Progenitor cell of endocrine pancreas (in vitro differentiated cells): Measurements from ENCODE around the gene UBXN11. TPM values are rescaled to one million over a fixed set of nuclear protein-coding genes. Genes with fewer than 3 reads are reported as not detected.
A peak's percentile ranks its signal among the peaks of the same experiment; 100 is the strongest.

Experiments
- DNase-seq: peaks from one replicate; pipeline ENCODE4 v3.0.0; 2021; ENCODE audit warnings: low spot score; ENCODE audit not compliant: unreplicated experiment
- H3K27ac Mint-ChIP-seq: 2 replicates; pipeline ENCODE4 v1.8.0; 2021; ENCODE audit warnings: mild to moderate bottlenecking, moderate library complexity, mixed read lengths
- H3K27me3 Mint-ChIP-seq: 2 replicates; pipeline ENCODE4 v1.8.0; 2021; ENCODE audit warnings: mixed read lengths
- H3K36me3 Mint-ChIP-seq: 2 replicates; pipeline ENCODE4 v1.8.0; 2022; ENCODE audit warnings: mixed read lengths; ENCODE audit not compliant: insufficient read depth
- H3K4me1 Mint-ChIP-seq: 2 replicates; pipeline ENCODE4 v1.8.0; 2021; ENCODE audit warnings: low read depth, mixed read lengths
- H3K4me3 Mint-ChIP-seq: 2 replicates; pipeline ENCODE4 v1.8.0; 2021; ENCODE audit warnings: low read depth, mild to moderate bottlenecking, moderate library complexity, mixed read lengths
- H3K9me3 Mint-ChIP-seq: 2 replicates; pipeline ENCODE4 v1.8.0; 2021; ENCODE audit warnings: low read depth, mixed read lengths
- total RNA-seq: library from RNA; stranded (reverse); gene quantifications from 2 replicates; pipeline ENCODE4 v1.2.1, GENCODE V29; 2021
- TF ChIP-seq, protein P1 (sequence below): fragments of 200-600 bp; sonication (generic); IDR thresholded peaks from one replicate; pipeline ENCODE4 v1.5.0; 2021; ENCODE audit warnings: antibody characterized with exemption, mild to moderate bottlenecking; ENCODE audit not compliant: unreplicated experiment

UBXN11 gene
- total RNA-seq, 1 donor from 2014 or later = 48.9 TPM

DNA sequence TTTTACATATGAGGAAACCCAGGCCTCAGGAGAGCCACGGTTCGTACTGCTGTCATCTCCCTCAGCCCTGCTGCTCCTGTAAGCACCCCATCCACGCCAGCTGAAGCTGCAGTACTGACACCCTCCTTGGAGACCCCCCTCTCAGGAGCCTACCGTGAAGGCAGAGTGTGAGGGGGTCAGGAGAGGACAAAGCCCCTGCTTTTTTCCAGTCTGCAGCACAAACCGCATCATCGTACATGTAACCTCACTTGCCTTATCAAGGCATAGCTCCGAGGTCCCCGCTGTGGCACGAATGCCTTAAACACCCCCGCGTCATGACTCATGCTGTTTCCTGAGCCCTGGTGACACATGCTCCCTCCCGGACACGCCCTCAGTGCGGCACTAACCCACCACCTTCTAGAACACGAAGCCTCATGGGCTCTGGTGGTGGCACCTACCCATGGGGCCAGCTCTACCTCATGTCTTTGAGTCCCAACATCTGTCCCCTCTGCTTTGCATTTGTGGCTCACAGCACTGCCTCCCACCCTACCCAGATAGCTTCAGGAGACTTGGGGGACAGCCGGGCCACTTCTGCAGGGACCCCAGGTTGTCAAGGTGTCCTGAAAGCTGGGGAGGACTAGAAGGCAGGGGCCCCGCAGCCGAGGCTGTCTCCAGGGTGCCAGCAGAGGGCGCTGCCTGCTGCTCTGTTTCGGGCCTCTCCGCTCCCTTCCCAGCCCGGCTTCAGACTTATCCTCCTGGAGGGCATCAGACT is 21.7 kb downstream of the UBXN11 start:
- peak; percentile 47 for DNase-seq
- H3K9me3 Mint-ChIP-seq = no peaks in the 10 kb centered on the region
- peaks cover 11% of the 10 kb centered on the region for H3K4me1 Mint-ChIP-seq
- H3K27ac Mint-ChIP-seq = no peak overlapping the region
- H3K27me3 Mint-ChIP-seq = no peaks in the 10 kb centered on the region
- no peak overlapping the region for H3K4me3 Mint-ChIP-seq
- H3K36me3 Mint-ChIP-seq = peaks cover 3% of the 10 kb centered on the region
- TF ChIP-seq, protein P1, sequence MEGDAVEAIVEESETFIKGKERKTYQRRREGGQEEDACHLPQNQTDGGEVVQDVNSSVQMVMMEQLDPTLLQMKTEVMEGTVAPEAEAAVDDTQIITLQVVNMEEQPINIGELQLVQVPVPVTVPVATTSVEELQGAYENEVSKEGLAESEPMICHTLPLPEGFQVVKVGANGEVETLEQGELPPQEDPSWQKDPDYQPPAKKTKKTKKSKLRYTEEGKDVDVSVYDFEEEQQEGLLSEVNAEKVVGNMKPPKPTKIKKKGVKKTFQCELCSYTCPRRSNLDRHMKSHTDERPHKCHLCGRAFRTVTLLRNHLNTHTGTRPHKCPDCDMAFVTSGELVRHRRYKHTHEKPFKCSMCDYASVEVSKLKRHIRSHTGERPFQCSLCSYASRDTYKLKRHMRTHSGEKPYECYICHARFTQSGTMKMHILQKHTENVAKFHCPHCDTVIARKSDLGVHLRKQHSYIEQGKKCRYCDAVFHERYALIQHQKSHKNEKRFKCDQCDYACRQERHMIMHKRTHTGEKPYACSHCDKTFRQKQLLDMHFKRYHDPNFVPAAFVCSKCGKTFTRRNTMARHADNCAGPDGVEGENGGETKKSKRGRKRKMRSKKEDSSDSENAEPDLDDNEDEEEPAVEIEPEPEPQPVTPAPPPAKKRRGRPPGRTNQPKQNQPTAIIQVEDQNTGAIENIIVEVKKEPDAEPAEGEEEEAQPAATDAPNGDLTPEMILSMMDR = peak; percentile 87

- Mint-ChIP-seq H3K27me3 (no peaks in the 10 kb centered on the region), H3K4me3 (no peak overlapping the region), H3K27ac (no peak overlapping the region), H3K4me1 (peaks cover 16% of the 10 kb centered on the region), H3K9me3 (no peaks in the 10 kb centered on the region), H3K36me3 (peaks cover 3% of the 10 kb centered on the region)
- TF ChIP-seq, protein P1 = no peak
- no peak for DNase-seq
Observed at GRCh38 chr1:26283871-26284596, 22.4 kb downstream of the UBXN11 start.

DNA sequence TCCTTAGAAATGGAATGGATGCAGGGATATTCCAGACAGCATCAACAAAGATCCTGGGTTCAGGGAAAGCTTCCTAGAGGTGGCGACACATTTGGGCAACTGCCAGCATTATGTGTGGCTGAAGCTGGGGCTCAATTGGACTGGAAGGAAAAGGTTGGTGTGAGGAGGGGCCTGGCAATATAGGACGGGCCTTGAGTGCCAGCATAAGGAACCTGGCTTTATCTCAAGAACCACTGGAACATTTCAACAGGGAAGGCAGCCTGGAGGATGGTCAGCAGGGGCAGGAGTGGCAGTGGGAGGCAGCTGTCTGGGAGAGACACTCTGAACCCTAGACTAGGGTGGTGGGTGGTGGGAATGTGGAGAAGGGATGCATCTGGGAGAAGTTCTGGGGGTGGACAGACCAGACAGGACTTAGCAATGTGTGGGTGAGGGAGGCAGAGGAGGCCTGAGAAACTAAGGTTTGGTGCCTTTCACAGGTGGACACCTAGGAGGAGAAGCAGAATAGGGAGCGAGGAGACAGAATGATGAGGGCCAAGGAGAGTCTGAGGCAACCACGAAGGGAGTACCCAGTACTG is 23.1 kb downstream of the UBXN11 start:
- Mint-ChIP-seq H3K27me3 (no peaks in the 10 kb centered on the region), H3K4me3 (no peak overlapping the region), H3K36me3 (peaks cover 4% of the 10 kb centered on the region), H3K27ac (peak overlapping the region; percentile 71), H3K4me1 (peaks cover 19% of the 10 kb centered on the region), H3K9me3 (no peaks in the 10 kb centered on the region)
- TF ChIP-seq, protein P1 = no peak
- DNase-seq = no peak

- Mint-ChIP-seq H3K4me3 (no peak overlapping the region), H3K27ac (no peak overlapping the region), H3K9me3 (no peaks in the 10 kb centered on the region), H3K36me3 (peaks cover 4% of the 10 kb centered on the region), H3K27me3 (no peaks in the 10 kb centered on the region), H3K4me1 (peaks cover 25% of the 10 kb centered on the region)
- TF ChIP-seq, protein P1 = no peak
- DNase-seq = no peak
Observed at GRCh38 chr1:26282401-26282918, 24.0 kb downstream of the UBXN11 start.

GRCh38 chr1:26281971-26282370 is 24.5 kb downstream of the UBXN11 start:
- no peaks in the 10 kb centered on the region for H3K27me3 Mint-ChIP-seq
- H3K27ac Mint-ChIP-seq = no peak overlapping the region
- peaks cover 29% of the 10 kb centered on the region for H3K4me1 Mint-ChIP-seq
- TF ChIP-seq, protein P1 = no peak
- peak overlapping the region; percentile 66 for H3K4me3 Mint-ChIP-seq
- peaks cover 4% of the 10 kb centered on the region for H3K36me3 Mint-ChIP-seq
- DNase-seq = no peak
- no peaks in the 10 kb centered on the region for H3K9me3 Mint-ChIP-seq
